ENCODE measurements around the gene BCS1L.
A peak's percentile ranks its signal among the peaks of the same experiment; 100 is the strongest.

Gene BCS1L

GRCh38 chr2:218622606-218623365, 36.7 kb upstream of the BCS1L start:
- no peak overlapping the region for H3K4me3 ChIP-seq (ENCODE audit: severe bottlenecking)
- TF ChIP-seq, protein P1, sequence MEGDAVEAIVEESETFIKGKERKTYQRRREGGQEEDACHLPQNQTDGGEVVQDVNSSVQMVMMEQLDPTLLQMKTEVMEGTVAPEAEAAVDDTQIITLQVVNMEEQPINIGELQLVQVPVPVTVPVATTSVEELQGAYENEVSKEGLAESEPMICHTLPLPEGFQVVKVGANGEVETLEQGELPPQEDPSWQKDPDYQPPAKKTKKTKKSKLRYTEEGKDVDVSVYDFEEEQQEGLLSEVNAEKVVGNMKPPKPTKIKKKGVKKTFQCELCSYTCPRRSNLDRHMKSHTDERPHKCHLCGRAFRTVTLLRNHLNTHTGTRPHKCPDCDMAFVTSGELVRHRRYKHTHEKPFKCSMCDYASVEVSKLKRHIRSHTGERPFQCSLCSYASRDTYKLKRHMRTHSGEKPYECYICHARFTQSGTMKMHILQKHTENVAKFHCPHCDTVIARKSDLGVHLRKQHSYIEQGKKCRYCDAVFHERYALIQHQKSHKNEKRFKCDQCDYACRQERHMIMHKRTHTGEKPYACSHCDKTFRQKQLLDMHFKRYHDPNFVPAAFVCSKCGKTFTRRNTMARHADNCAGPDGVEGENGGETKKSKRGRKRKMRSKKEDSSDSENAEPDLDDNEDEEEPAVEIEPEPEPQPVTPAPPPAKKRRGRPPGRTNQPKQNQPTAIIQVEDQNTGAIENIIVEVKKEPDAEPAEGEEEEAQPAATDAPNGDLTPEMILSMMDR (IDR thresholded peaks at IDR 0.05; ENCODE audit: poor library complexity, severe bottlenecking), result no peak
- no peaks in the 10 kb centered on the region for H3K27me3 ChIP-seq (ENCODE audit: insufficient read depth, poor library complexity, severe bottlenecking)
- no peak overlapping the region for H3K27ac ChIP-seq (ENCODE audit: poor library complexity, severe bottlenecking)
- ATAC-seq (ENCODE audit: low read depth) (peak; percentile 21; the same call in 2 of the 3 replicates), DNase-seq (ENCODE audit: low spot score) (no peak)
- H3K36me3 ChIP-seq (ENCODE audit: low read depth), result no peaks in the 10 kb centered on the region
- H3K4me1 ChIP-seq (ENCODE audit: insufficient read depth, poor library complexity, severe bottlenecking), result no peaks in the 10 kb centered on the region
- no peaks in the 10 kb centered on the region for H3K9me3 ChIP-seq (ENCODE audit: severe bottlenecking)

GRCh38 chr2:218623366-218623705, 36.1 kb upstream of the BCS1L start:
- ATAC-seq (ENCODE audit: low read depth), result no peak
- Histone ChIP-seq H3K4me3 (ENCODE audit: severe bottlenecking) (no peak overlapping the region), H3K27ac (ENCODE audit: poor library complexity, severe bottlenecking) (no peak overlapping the region), H3K9me3 (ENCODE audit: severe bottlenecking) (no peaks in the 10 kb centered on the region), H3K36me3 (ENCODE audit: low read depth) (no peaks in the 10 kb centered on the region), H3K4me1 (ENCODE audit: insufficient read depth, poor library complexity, severe bottlenecking) (no peaks in the 10 kb centered on the region), H3K27me3 (ENCODE audit: insufficient read depth, poor library complexity, severe bottlenecking) (no peaks in the 10 kb centered on the region)
- no peak for DNase-seq (ENCODE audit: low spot score)
- TF ChIP-seq, protein P1 (IDR thresholded peaks at IDR 0.05; ENCODE audit: poor library complexity, severe bottlenecking), result no peak

GRCh38 chr2:218626369-218626768, 33.1 kb upstream of the BCS1L start:
- Histone ChIP-seq H3K36me3 (ENCODE audit: low read depth) (no peaks in the 10 kb centered on the region), H3K27me3 (ENCODE audit: insufficient read depth, poor library complexity, severe bottlenecking) (no peaks in the 10 kb centered on the region), H3K4me1 (ENCODE audit: insufficient read depth, poor library complexity, severe bottlenecking) (peaks cover 3% of the 10 kb centered on the region), H3K4me3 (ENCODE audit: severe bottlenecking) (no peak overlapping the region), H3K27ac (ENCODE audit: poor library complexity, severe bottlenecking) (no peak overlapping the region), H3K9me3 (ENCODE audit: severe bottlenecking) (no peaks in the 10 kb centered on the region)
- ATAC-seq (ENCODE audit: low read depth), result no peak
- TF ChIP-seq, protein P1 (IDR thresholded peaks at IDR 0.05; ENCODE audit: poor library complexity, severe bottlenecking), result no peak
- no peak for DNase-seq (ENCODE audit: low spot score)

DNA sequence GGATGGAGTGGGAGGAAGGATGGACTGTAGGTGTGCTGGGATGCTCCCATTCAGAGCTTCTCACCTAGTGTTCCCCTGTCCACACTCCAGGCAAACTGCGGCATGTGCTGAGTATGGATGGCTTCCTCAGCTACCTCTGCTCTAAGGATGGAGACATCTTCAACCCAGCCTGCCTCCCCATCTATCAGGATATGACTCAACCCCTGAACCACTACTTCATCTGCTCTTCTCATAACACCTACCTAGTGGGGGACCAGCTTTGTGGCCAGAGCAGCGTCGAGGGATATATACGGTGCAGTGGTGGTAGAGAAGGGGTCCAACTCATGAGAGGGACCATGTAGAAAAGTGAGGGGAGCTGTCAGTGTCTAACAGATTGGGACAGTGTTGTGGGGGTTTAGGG, 31.5 kb upstream of the BCS1L start:
- Histone ChIP-seq H3K27ac (ENCODE audit: poor library complexity, severe bottlenecking) (no peak overlapping the region), H3K9me3 (ENCODE audit: severe bottlenecking) (no peaks in the 10 kb centered on the region), H3K4me3 (ENCODE audit: severe bottlenecking) (no peak overlapping the region), H3K4me1 (ENCODE audit: insufficient read depth, poor library complexity, severe bottlenecking) (peaks cover 15% of the 10 kb centered on the region), H3K36me3 (ENCODE audit: low read depth) (no peaks in the 10 kb centered on the region), H3K27me3 (ENCODE audit: insufficient read depth, poor library complexity, severe bottlenecking) (no peaks in the 10 kb centered on the region)
- DNase-seq (ENCODE audit: low spot score) (no peak), ATAC-seq (ENCODE audit: low read depth) (no peak)
- TF ChIP-seq, protein P1 (IDR thresholded peaks at IDR 0.05; ENCODE audit: poor library complexity, severe bottlenecking), result no peak

GRCh38 chr2:218631837-218632236, 27.6 kb upstream of the BCS1L start:
- peak overlapping the region; percentile 77 for H3K27ac ChIP-seq (ENCODE audit: poor library complexity, severe bottlenecking)
- peaks cover 21% of the 10 kb centered on the region for H3K36me3 ChIP-seq (ENCODE audit: low read depth)
- H3K4me1 ChIP-seq (ENCODE audit: insufficient read depth, poor library complexity, severe bottlenecking), result peaks cover 15% of the 10 kb centered on the region
- DNase-seq (ENCODE audit: low spot score) (no peak), ATAC-seq (ENCODE audit: low read depth) (peak; percentile 89)
- TF ChIP-seq, protein P1 (IDR thresholded peaks at IDR 0.05; ENCODE audit: poor library complexity, severe bottlenecking), result no peak
- no peaks in the 10 kb centered on the region for H3K9me3 ChIP-seq (ENCODE audit: severe bottlenecking)
- no peaks in the 10 kb centered on the region for H3K27me3 ChIP-seq (ENCODE audit: insufficient read depth, poor library complexity, severe bottlenecking)
- H3K4me3 ChIP-seq (ENCODE audit: severe bottlenecking), result no peak overlapping the region
